ENCODE measurements around the gene ARL5A.

Gene ARL5A

GRCh38 chr2:151842830-151843690 lies 14.8 kb upstream of the ARL5A start:
- DNase-seq (ENCODE audit: insufficient read length, low spot score) (no peak), FAIRE-seq (peak; percentile 81)
- TF ChIP-seq TAF1 (IDR thresholded peaks at IDR 0.05; ENCODE audit: low read depth, low read length): no peak
- no peak for TF ChIP-seq POLR2AphosphoS5 (IDR thresholded peaks at IDR 0.05; ENCODE audit: low read depth, low read length)
- TF ChIP-seq POLR2A (IDR thresholded peaks at IDR 0.05; ENCODE audit: low read depth, low read length): no peak
- no peak for TF ChIP-seq POU2F2 (IDR thresholded peaks at IDR 0.05; ENCODE audit: low read depth, low read length)
- TF ChIP-seq SPI1 (IDR thresholded peaks at IDR 0.05; ENCODE audit: low read depth, low read length): no peak
- TF ChIP-seq PAX5 (IDR thresholded peaks at IDR 0.05; ENCODE audit: insufficient read depth, low read length, severe bottlenecking): no peak

DNA sequence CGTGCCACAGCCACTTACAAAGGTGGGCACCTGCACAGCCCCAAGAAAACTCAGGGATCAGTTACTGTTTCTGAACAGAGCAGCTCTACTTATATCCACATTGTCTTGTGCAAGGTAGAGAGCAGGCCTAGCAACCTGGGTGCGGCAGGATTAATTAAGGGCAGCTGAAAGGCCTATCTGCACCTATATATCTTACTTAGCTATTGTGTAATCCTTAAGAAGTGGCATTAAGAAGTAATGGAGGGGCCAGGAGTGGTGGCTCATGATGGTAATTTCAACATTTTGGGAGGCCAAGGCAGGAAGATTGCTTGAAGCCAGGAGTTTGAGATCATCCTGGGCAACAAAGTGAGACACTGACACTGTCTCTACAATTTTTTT lies 12.8 kb upstream of the ARL5A start:
- TF ChIP-seq SPI1 (IDR thresholded peaks at IDR 0.05; ENCODE audit: low read depth, low read length) (no peak), POLR2A (IDR thresholded peaks at IDR 0.05; ENCODE audit: low read depth, low read length) (no peak), POLR2AphosphoS5 (IDR thresholded peaks at IDR 0.05; ENCODE audit: low read depth, low read length) (no peak), POU2F2 (IDR thresholded peaks at IDR 0.05; ENCODE audit: low read depth, low read length) (no peak), PAX5 (IDR thresholded peaks at IDR 0.05; ENCODE audit: insufficient read depth, low read length, severe bottlenecking) (no peak), TAF1 (IDR thresholded peaks at IDR 0.05; ENCODE audit: low read depth, low read length) (no peak)
- no peak for FAIRE-seq
- no peak for DNase-seq (ENCODE audit: insufficient read length, low spot score)

GRCh38 chr2:151840216-151841046 lies 12.2 kb upstream of the ARL5A start:
- TF ChIP-seq POLR2AphosphoS5 (IDR thresholded peaks at IDR 0.05; ENCODE audit: low read depth, low read length) (no peak), POU2F2 (IDR thresholded peaks at IDR 0.05; ENCODE audit: low read depth, low read length) (peak; percentile 89; the same call in 1 of the 2 replicates), SPI1 (IDR thresholded peaks at IDR 0.05; ENCODE audit: low read depth, low read length) (peak; percentile 94), TAF1 (IDR thresholded peaks at IDR 0.05; ENCODE audit: low read depth, low read length) (no peak)
- FAIRE-seq: peak; percentile 99
- DNase-seq (ENCODE audit: insufficient read length, low spot score): no peak

DNA sequence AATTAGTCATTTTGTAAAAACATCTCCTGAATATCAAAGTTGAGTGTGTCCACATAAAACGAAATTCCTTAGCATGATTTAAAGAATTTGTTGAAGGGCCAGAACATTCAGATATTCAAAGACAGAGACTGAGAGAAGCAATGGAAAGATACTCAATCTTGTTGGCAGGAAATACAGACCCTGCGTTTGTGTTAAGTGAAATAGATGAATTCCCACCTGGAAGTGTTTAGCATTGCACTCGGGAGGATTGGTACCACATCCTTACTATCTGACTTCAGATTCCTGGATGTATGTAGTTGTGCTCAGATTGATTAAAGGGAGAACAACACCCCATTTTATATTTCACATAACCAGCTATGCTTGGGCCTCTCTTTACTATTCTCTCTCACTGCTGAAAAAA lies 9.7 kb upstream of the ARL5A start:
- TF ChIP-seq PAX5 (IDR thresholded peaks at IDR 0.05; ENCODE audit: insufficient read depth, low read length, severe bottlenecking) (no peak), POU2F2 (IDR thresholded peaks at IDR 0.05; ENCODE audit: low read depth, low read length) (no peak), POLR2A (IDR thresholded peaks at IDR 0.05; ENCODE audit: low read depth, low read length) (no peak), TAF1 (IDR thresholded peaks at IDR 0.05; ENCODE audit: low read depth, low read length) (no peak), SPI1 (IDR thresholded peaks at IDR 0.05; ENCODE audit: low read depth, low read length) (no peak)
- FAIRE-seq (no peak), DNase-seq (ENCODE audit: insufficient read length, low spot score) (no peak)

DNA sequence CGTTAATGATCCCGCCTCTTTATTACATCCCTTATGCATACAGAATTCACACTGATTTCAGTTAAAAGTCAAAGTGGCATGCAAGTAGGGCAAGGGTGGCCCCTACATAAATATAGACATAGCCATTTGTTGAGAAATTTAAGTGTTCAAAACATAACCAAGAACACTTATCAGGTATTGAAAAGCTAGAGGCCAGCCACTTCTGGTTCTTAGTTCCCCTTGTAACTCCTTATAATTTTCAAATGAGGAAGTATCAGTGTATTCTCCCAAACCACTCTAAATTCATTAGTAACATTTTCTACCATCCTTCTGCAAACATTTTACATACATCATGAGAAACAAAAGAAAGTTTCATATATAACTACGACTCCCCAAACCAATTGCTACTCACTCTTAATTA lies 5.8 kb upstream of the ARL5A start:
- FAIRE-seq: no peak
- DNase-seq (ENCODE audit: insufficient read length, low spot score): no peak
- TF ChIP-seq SPI1 (IDR thresholded peaks at IDR 0.05; ENCODE audit: low read depth, low read length) (peak; percentile 47; the same call in 1 of the 2 replicates), PAX5 (IDR thresholded peaks at IDR 0.05; ENCODE audit: insufficient read depth, low read length, severe bottlenecking) (no peak)

GRCh38 chr2:151830961-151831360 lies 2.7 kb upstream of the ARL5A start:
- TF ChIP-seq POLR2A (IDR thresholded peaks at IDR 0.05; ENCODE audit: low read depth, low read length) (no peak), POLR2AphosphoS5 (IDR thresholded peaks at IDR 0.05; ENCODE audit: low read depth, low read length) (no peak), TAF1 (IDR thresholded peaks at IDR 0.05; ENCODE audit: low read depth, low read length) (no peak), SPI1 (IDR thresholded peaks at IDR 0.05; ENCODE audit: low read depth, low read length) (no peak), PAX5 (IDR thresholded peaks at IDR 0.05; ENCODE audit: insufficient read depth, low read length, severe bottlenecking) (no peak), POU2F2 (IDR thresholded peaks at IDR 0.05; ENCODE audit: low read depth, low read length) (no peak)

GRCh38 chr2:151828890-151829324 lies 686 bp upstream of the ARL5A start:
- FAIRE-seq: no peak
- no peak for DNase-seq (ENCODE audit: insufficient read length, low spot score)
- TF ChIP-seq TAF1 (IDR thresholded peaks at IDR 0.05; ENCODE audit: low read depth, low read length) (no peak), POU2F2 (IDR thresholded peaks at IDR 0.05; ENCODE audit: low read depth, low read length) (no peak), POLR2AphosphoS5 (IDR thresholded peaks at IDR 0.05; ENCODE audit: low read depth, low read length) (no peak), POLR2A (IDR thresholded peaks at IDR 0.05; ENCODE audit: low read depth, low read length) (no peak), SPI1 (IDR thresholded peaks at IDR 0.05; ENCODE audit: low read depth, low read length) (no peak), PAX5 (IDR thresholded peaks at IDR 0.05; ENCODE audit: insufficient read depth, low read length, severe bottlenecking) (no peak)

More at GRCh38 chr2:151830961-151831360, 2.7 kb upstream of the ARL5A start:
- DNase-seq (ENCODE audit: insufficient read length, low spot score) (no peak), FAIRE-seq (no peak)

GRCh38 chr2:151827564-151828142 lies 568 bp downstream of the ARL5A start:
- peak; percentile 9 for FAIRE-seq
- DNase-seq (ENCODE audit: insufficient read length, low spot score): no peak

GRCh38 chr2:151826737-151827157 lies 1.5 kb downstream of the ARL5A start:
- no peak for TF ChIP-seq POLR2A (IDR thresholded peaks at IDR 0.05; ENCODE audit: low read depth, low read length)
- no peak for TF ChIP-seq TAF1 (IDR thresholded peaks at IDR 0.05; ENCODE audit: low read depth, low read length)
- no peak for TF ChIP-seq POU2F2 (IDR thresholded peaks at IDR 0.05; ENCODE audit: low read depth, low read length)
- TF ChIP-seq SPI1 (IDR thresholded peaks at IDR 0.05; ENCODE audit: low read depth, low read length): no peak
- no peak for TF ChIP-seq POLR2AphosphoS5 (IDR thresholded peaks at IDR 0.05; ENCODE audit: low read depth, low read length)
- TF ChIP-seq PAX5 (IDR thresholded peaks at IDR 0.05; ENCODE audit: insufficient read depth, low read length, severe bottlenecking): no peak
- FAIRE-seq (peak; percentile 85), DNase-seq (ENCODE audit: insufficient read length, low spot score) (no peak)

More at GRCh38 chr2:151827564-151828142, 568 bp downstream of the ARL5A start:
- TF ChIP-seq TAF1 (IDR thresholded peaks at IDR 0.05; ENCODE audit: low read depth, low read length): 0 out of 2 replicates have a peak, but pooled peaks have one; percentile 11
- TF ChIP-seq POLR2AphosphoS5 (IDR thresholded peaks at IDR 0.05; ENCODE audit: low read depth, low read length): no peak

Data from GM12891 (cell line).